ENCODE results near the gene SUOX.

DNA sequence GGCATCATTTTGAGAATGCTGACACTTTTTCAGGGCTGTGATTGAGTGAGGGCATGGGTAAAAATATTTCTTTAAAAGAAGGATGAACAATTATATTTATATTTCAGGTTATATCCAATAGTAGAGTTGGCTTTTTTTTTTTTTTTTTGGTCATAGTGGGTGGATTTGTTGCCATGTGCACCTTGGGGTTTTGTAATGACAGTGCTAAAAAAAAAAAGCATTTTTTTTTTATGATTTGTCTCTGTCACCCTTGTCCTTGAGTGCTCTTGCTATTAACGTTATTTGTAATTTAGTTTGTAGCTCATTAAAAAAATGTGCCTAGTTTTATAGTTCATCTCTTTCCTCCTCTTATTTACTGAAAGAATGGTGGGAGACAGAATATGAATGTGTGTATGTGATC is 24.6 kb upstream of the SUOX start:
- TF ChIP-seq, protein P1, sequence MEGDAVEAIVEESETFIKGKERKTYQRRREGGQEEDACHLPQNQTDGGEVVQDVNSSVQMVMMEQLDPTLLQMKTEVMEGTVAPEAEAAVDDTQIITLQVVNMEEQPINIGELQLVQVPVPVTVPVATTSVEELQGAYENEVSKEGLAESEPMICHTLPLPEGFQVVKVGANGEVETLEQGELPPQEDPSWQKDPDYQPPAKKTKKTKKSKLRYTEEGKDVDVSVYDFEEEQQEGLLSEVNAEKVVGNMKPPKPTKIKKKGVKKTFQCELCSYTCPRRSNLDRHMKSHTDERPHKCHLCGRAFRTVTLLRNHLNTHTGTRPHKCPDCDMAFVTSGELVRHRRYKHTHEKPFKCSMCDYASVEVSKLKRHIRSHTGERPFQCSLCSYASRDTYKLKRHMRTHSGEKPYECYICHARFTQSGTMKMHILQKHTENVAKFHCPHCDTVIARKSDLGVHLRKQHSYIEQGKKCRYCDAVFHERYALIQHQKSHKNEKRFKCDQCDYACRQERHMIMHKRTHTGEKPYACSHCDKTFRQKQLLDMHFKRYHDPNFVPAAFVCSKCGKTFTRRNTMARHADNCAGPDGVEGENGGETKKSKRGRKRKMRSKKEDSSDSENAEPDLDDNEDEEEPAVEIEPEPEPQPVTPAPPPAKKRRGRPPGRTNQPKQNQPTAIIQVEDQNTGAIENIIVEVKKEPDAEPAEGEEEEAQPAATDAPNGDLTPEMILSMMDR (IDR thresholded peaks at IDR 0.05): no peak
- no peak for TF ChIP-seq POLR2A (IDR thresholded peaks at IDR 0.05)

Measured in right lobe of liver (tissue), 4 donors.